GM12865 (cell line): ENCODE measurements around the gene RITA1.

Experiments used
- DNase-seq: peaks from one replicate; pipeline ENCODE4 v3.0.0; 2010; ENCODE audit warnings: low read depth
- H3K4me3 ChIP-seq: 2 replicates; pipeline ENCODE4 v1.5.1; 2011; ENCODE audit warnings: mild to moderate bottlenecking, low read depth, low read length, control low read depth
- TF ChIP-seq, protein P1 (sequence below): IDR thresholded peaks from 2 replicates; pipeline ENCODE4 v1.5.1; 2011; ENCODE audit warnings: low read length, control low read depth, low read depth, inconsistent platforms; ENCODE audit not compliant: insufficient read depth; ENCODE audit errors: missing control alignments

RITA1 gene

DNA sequence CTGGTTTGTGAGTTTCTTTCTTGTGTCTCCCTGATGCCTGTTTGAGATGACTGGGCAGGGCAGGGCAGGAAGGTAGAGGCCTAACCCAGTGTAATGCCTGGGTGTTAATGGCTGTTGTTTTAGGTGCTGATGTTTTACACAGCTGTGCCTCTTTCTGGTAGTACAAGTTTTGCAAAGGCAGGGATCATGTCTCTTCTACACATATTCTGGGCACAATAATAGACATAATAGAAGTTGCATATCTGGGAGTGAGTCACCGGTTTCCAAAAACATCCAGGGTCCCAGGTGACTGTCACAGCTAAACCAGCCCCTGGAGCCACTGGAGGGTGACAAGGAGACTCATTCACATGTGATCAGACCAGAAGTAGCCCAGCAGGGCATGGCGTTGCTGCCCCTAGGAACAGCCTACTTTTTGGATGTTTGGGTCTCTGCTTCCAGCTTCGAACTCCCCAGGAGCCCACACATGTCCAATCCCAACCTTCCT lies 53.8 kb downstream of the RITA1 start:
- no peak for DNase-seq
- TF ChIP-seq, protein P1, sequence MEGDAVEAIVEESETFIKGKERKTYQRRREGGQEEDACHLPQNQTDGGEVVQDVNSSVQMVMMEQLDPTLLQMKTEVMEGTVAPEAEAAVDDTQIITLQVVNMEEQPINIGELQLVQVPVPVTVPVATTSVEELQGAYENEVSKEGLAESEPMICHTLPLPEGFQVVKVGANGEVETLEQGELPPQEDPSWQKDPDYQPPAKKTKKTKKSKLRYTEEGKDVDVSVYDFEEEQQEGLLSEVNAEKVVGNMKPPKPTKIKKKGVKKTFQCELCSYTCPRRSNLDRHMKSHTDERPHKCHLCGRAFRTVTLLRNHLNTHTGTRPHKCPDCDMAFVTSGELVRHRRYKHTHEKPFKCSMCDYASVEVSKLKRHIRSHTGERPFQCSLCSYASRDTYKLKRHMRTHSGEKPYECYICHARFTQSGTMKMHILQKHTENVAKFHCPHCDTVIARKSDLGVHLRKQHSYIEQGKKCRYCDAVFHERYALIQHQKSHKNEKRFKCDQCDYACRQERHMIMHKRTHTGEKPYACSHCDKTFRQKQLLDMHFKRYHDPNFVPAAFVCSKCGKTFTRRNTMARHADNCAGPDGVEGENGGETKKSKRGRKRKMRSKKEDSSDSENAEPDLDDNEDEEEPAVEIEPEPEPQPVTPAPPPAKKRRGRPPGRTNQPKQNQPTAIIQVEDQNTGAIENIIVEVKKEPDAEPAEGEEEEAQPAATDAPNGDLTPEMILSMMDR: no peak

DNA sequence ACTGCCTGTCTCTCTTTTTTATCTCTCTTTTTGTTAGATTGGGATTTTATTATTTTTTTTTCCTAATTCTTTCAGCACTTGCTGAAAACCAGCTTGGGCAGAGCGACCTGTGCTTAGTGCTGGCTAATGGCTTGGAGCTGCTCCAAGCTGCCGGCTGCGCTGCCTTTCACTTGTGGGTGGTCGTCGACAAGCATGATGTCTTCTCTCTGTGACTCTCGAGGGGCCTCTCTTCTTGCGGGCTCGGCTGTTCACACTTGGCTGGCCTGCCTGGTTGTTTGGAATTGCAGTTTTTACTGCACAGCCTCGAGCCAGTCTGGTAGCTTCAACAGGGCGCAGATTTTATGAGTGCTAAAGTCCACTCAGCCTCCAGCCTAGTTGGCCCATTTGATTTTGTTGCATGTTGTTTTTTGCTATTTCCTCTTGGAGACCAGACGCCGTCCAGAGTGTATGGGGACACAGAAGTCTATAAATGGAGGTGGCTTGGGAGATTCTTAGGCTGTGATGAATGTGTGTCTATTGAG lies 54.4 kb downstream of the RITA1 start:
- TF ChIP-seq, protein P1: no peak
- DNase-seq: no peak
- H3K4me3 ChIP-seq: no peak overlapping the region

More for the DNA sequence above, 53.8 kb downstream of the RITA1 start:
- H3K4me3 ChIP-seq: no peak overlapping the region

DNA sequence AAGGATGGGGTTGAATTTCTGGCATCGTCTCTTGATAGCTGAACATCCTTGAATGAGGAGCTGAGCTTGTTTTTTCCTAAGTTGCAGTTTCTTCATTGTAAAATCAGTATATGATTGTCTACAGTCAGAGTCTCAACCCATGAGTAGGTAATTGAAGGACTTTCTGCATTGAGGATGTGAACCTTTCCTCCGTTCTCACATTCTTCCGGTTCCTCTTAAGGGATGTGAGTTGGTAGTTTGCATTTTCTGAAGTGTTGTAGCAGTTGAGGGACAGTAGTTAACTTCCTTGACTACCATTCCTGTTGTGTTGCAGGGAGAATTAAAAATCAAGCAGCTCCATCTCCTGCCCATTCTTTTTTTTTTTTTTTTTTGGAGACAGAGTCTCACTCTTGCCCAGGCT lies 54.9 kb downstream of the RITA1 start:
- TF ChIP-seq, protein P1: no peak
- no peak overlapping the region for H3K4me3 ChIP-seq
- peak; percentile 28 for DNase-seq

DNA sequence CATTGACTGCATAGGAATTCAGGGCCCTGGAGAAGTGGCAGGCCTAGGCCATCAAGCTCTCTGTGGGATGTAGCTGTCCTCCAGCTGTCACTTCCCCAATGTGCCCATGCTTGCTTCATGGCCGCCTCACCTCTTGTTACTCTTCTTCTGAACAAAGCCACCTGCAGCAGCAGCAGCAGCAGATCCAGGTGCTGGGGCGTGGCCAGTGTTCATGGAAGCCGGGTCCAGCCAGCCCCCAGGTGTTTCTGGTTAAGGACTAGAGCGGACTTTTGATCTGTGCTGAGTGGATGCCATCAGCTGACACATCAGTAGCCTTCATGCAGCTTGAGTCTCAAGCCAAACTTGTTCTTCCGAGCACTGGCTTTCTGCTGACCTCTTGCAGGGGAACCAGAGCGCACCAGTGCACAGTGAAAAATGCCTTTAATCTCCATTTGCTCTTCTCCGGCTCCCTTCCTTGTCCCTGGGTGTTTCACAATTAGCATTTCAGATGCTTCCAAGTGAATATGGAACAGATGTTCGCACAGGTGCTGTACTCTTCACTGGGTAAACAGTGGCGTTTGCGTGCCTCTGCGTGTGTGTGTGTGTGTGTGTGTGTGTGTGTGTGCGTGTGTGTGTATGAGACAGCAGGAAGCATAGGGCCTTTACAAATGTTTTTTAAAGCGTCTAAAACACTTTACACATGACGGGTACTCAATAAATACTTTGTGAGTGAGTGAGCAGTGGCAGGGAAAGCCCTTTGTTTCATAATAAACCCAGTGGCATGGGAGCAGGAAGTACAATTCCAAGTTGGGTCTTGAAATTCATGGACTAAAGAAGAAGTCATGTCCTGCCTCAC lies 55.9 kb downstream of the RITA1 start:
- no peak overlapping the region for H3K4me3 ChIP-seq
- DNase-seq: no peak

More for the DNA sequence above, 55.9 kb downstream of the RITA1 start:
- TF ChIP-seq, protein P1: no peak
